Measurements from ENCODE around the gene GOSR2.

Gene GOSR2

GRCh38 chr17:46925185-46925868 is 2.4 kb downstream of the GOSR2 start:
- intact Hi-C loops (cut with DNase I) = no loop called here

GRCh38 chr17:46928467-46929261 is 5.7 kb downstream of the GOSR2 start:
- intact Hi-C loops (cut with DNase I) = no loop called here
- no peak for DNase-seq

More at GRCh38 chr17:46925185-46925868, 2.4 kb downstream of the GOSR2 start:
- no peak for DNase-seq

DNA sequence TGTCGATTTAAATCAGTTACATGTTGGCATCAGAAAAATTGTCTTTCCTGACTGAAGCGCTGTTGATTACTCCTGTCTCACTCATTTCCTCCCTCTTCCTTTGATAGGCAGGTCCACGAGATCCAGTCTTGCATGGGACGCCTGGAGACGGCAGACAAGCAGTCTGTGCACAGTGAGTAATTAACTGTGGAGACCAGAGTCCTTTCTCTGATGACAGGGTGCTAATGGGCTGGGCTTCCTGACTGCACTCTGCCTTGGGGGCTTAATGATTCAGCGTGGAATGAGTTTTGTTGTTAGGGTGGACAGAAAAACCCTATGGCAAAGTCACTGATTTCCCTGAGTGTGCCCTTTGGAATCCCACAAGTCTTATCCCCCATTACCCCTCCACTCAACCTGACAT is 6.5 kb downstream of the GOSR2 start:
- no peak for DNase-seq

DNA sequence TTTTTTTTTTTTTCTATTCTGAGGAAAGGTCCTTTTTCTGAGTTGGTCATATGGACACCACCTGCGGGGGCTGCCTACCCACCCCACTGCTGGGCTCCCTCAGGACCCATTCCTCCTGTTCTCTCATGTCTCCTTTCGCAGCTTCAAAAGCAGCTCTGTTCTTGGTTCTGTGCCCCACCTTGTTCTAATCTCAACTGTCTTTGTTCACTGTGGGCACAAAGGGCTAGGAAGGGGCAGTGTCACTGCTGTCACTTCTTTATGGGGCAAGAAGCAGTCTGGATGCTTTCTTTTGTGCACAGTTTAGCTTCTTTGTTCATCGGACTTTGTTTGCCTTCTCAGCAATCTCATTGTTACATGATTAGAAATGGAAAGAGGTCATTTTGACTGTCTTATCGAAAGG is 7.1 kb downstream of the GOSR2 start:
- intact Hi-C loops (cut with DNase I) = no loop called here
- no peak for DNase-seq

More for the DNA sequence above, 6.5 kb downstream of the GOSR2 start:
- intact Hi-C loops (cut with DNase I) = no loop called here

DNA sequence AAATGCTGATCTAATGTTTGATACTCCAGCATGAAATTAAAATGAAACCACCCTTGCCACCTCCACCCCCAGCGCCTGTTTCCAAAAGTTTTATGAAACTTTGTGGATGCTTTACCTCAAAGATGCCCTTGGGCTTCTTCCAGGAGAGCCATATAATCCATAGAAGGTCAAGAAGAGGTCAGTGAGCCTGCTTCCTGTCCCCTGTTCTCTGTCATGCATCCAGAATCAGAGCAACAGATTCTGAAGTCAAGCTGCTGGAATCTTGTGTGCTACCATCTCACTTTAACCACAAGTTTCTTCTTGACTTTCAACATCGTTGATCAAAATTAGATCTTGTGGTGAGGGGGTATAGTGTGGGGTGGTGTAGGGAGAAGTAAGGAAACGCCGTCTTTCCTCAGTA is 8.6 kb downstream of the GOSR2 start:
- intact Hi-C loops (cut with DNase I) = no loop called here
- no peak for DNase-seq

DNA sequence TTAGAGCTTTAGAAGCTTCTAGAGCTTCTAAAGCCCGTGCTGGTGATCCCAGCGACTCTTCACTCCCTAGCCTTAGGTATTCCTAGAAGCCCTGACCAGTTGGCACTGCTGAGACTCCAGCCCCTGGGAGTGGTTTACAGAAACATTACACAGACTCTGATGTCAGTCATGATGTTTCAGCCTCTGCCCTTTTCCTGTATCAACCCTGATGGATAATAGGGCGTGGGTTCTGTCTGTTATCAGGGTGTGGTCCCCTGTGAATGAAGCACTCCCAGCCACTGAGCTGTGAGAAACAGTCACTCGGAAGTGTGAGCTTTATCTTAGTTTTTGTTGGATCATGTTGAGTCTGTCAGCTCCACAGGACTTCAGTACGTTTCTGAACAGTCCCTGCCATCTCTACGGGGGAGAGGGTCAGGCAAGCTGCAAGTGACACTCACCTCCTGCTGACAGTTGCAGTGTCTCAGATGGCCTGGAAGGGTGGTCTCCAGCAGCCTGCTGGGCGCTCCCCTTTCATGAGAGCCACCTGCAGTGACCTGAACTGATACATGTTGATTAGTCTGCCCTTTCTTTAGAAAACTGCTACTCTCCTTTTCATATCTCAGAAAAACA is 12.8 kb downstream of the GOSR2 start:
- intact Hi-C loops (cut with DNase I) = no loop called here
- no peak for DNase-seq

GRCh38 chr17:46940692-46941404 is 17.9 kb downstream of the GOSR2 start:
- intact Hi-C loops (cut with DNase I) = loop anchor here (5.0 kb wide), 1 partner anchor 99 kb away; no protein-coding TSS in a partner anchor

GRCh38 chr17:46942441-46943217 is 19.7 kb downstream of the GOSR2 start:
- peak; percentile 57 to 97 (median 80) for DNase-seq

More at GRCh38 chr17:46940692-46941404, 17.9 kb downstream of the GOSR2 start:
- DNase-seq = peak; percentile 59 to 96 (median 77)

DNA sequence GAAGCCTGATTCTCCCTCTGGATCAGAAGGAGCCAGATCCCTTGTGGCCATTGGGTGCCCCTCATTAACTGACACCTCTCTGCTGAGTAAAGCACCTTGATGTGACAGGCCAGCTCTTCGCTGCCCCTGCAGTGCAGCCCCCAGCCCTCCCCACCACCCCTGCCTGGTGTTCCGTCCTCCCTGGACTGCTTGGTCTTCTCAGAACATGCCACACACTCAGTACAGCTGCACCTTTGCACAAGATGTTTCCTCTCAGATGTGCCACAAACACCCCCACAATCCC is 20.2 kb downstream of the GOSR2 start:
- no peak for DNase-seq
- intact Hi-C loops (cut with DNase I) = loop anchor here (5.0 kb wide), 1 partner anchor 101 kb away; no protein-coding TSS in a partner anchor

More at GRCh38 chr17:46942441-46943217, 19.7 kb downstream of the GOSR2 start:
- intact Hi-C loops (cut with DNase I) = loop anchor here (1.0 to 5.0 kb wide), 2 partner anchors 59 to 100 kb away; no protein-coding TSS in a partner anchor

GRCh38 chr17:46943501-46944393 is 20.8 kb downstream of the GOSR2 start:
- peak in 9 of 10 donors; percentile 34 to 93 (median 65) for DNase-seq
- intact Hi-C loops (cut with DNase I) = loop anchor here (5.0 kb wide), 1 partner anchor 101 kb away; no protein-coding TSS in a partner anchor

- intact Hi-C loops (cut with DNase I) = loop anchor here (5.0 kb wide), 1 partner anchor 103 kb away; no protein-coding TSS in a partner anchor
- DNase-seq = peak in 1 of 10 donors; percentile 76
These were observed 22.0 kb downstream of the GOSR2 start for GRCh38 chr17:46944931-46945330.

GRCh38 chr17:46947216-46947615 is 24.3 kb downstream of the GOSR2 start:
- DNase-seq = no peak
- intact Hi-C loops (cut with DNase I) = no loop called here

DNA sequence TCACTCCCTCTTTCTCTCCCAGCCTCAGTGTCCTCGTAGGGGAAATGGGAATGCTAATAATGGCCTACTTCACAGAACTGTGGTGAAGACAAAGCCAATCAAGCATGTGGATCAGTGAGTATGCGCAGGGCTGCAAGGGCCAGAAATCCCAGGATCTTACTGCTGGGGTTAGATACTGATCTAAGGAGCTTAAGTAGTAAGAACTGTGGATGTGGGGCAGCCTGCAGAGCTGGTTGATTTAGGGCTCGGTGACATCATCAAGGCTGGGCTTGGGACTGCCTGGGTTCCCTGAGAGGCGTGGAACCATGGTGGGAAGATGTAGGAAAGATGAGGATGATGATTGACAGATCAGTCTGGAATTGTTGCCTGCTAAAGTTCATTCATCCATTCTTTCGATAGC is 25.6 kb downstream of the GOSR2 start:
- no peak for DNase-seq
- intact Hi-C loops (cut with DNase I) = no loop called here

DNA sequence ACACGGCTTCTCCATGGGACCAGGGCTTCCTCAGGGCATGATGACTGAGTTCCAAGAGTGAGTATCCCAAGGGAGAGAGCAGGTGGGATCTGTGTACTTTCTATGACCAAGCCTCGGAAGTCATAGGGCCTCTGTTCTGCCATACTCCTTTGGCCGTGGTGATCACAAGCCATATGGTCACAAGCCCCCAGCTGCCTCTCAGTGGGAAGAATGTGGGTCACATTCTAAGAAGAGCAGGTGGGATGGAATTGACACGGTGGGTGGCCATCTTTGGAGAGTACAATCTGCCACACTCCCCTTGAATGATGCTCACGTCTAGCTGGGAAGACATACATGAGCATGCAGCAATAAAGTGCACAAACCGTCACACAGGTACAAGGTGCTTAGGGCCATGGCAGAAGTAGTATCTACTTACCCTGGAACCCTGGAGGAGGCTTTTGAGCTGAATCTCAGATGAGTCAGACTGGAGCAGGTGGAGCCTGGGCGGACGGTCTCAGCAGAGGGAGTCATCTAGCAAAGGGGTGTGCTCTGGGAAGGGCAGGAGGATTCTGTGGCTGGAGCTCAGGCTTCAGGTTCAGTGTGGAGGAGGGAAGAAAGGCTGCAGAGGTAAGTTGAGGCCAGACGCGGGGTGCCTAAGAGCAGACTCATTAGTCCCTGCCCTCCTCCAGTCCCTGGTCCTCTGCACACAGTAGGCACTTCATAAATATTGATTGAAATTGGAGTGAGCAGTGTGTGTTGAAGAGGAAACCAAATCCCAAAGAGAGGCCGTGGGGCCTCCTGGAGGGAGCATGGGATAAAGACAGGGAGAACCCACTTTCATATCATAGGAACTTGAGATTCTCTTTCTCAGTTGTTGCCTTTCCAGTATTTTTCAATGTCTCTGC is 26.6 kb downstream of the GOSR2 start:
- peak in 4 of 10 donors; percentile 43 to 91 (median 68) for DNase-seq
- intact Hi-C loops (cut with DNase I) = no loop called here

DNA sequence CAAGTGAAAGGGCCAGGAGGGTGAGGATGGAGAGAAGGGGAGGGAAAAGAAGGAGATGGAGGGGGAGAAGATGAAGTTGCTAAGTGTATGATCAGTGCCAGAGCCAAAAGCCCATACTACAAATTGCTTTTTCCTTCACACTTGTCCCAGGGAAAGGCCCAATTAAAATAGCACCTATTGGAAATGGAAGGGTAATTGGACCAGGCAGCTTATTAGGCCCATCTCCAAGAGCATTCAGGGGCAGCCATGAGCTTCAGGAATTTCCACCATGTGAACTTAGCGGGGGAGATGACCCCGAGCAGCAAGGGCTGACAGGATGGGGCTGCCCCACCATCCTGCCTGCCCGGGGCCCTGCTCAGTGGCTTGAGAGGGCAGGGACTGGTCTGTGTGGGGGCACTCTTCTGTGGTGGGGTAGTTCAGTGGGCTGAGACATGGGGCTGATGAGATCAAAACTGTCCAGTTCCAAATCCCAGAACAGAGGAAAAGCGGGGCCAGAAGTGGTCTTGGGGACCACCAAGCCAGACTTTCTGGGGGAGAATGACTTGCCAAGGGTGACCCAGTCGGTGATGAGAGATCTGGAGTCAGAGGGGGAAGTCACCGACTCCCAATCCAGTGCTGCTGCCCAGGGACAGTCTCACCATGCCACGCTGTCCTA is 27.5 kb downstream of the GOSR2 start:
- peak in 1 of 10 donors; percentile 31 for DNase-seq
- intact Hi-C loops (cut with DNase I) = no loop called here

DNA sequence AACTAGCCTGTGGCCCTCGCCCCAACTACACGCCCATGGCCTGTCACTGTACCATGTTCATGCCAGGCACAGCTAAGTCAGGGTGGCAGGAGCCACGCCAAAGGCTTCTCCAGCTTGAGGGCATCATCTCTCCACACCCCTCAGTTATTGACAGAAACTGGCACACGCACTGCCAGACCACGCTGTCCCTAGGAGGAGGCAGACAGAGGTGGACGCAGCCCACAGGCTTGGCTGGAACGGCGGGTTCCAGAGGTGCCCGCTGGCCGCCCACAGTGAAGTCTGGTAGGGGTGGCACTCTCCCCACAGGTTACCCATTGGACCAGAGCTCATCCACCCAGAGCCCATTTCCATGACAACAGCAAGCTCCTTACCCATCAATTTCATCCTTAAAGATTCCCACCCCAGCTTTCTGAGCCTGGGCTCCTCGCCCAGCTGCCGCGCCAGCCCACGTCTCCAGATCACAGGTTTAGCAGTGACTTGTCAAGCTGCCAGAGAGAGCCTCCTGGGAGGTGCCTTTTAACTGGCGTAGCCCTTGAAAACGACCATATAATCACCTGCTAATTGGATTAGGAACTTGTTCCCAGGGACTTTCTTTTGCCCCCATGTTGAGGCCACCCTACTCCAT is 28.1 kb downstream of the GOSR2 start:
- intact Hi-C loops (cut with DNase I) = no loop called here
- DNase-seq = peak in 8 of 10 donors; percentile 50 to 92 (median 70)

DNA sequence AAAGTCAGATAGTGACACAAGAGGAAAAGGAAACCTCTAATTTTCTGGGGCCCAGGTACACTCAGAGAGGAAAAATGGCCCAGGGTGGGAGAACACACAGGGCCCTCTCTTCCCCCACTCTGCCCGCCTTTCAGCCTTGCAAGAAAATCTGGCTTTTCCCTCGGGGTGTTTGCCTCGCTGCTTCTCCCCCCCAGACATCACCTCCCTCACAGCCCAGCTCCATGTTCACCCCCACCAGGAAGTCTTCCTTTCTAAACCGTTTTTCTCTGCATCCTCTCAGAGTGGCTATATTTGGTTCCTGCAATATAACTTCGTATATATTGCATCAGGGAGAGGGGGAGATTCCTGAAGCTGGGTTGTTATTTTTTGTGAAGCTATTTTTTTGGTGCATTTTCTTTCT is 28.7 kb downstream of the GOSR2 start:
- peak in 2 of 10 donors; percentile 72 to 77 for DNase-seq
- intact Hi-C loops (cut with DNase I) = no loop called here
